Liver (tissue), 9 donors: Measurements from ENCODE around the gene DYRK3. TPM values are rescaled to one million over a fixed set of nuclear protein-coding genes. Genes with fewer than 3 reads are reported as not detected.
A peak's percentile ranks its signal among the peaks of the same experiment; 100 is the strongest.

Experiments
- DNase-seq: peaks from one replicate; pipeline ENCODE4 v3.0.0-alpha.2; 2017; ENCODE audit warnings: low spot score
- H3K27ac ChIP-seq, 2 donors: one replicate each; pipeline ENCODE4 v1.7.0; 2013; ENCODE audit warnings: inconsistent platforms in 2 of 2, low read length in 2 of 2, control low read depth in 1 of 2, low read depth in 1 of 2, mild to moderate bottlenecking in 1 of 2
- H3K27me3 ChIP-seq, 4 donors: one replicate each; pipeline versions ENCODE4 v1.6.1 to v1.7.0; 2013; ENCODE audit warnings: low read length in 3 of 4, inconsistent platforms in 1 of 4, mild to moderate bottlenecking in 1 of 4, moderate library complexity in 1 of 4; ENCODE audit not compliant: control insufficient read depth in 4 of 4, insufficient read depth in 4 of 4
- H3K36me3 ChIP-seq, 4 donors: one replicate each; pipeline versions ENCODE4 v1.6.1 to v1.7.0; 2013; ENCODE audit warnings: low read length in 3 of 4, mild to moderate bottlenecking in 3 of 4, low read depth in 1 of 4, moderate library complexity in 1 of 4; ENCODE audit not compliant: control insufficient read depth in 4 of 4, insufficient read depth in 3 of 4
- H3K4me1 ChIP-seq, 4 donors: one replicate each; pipeline versions ENCODE4 v1.6.1 to v1.7.0; 2013; ENCODE audit warnings: low read length in 3 of 4, mild to moderate bottlenecking in 3 of 4, moderate library complexity in 1 of 4; ENCODE audit not compliant: control insufficient read depth in 4 of 4, insufficient read depth in 4 of 4
- H3K4me3 ChIP-seq, 3 donors: one replicate each; pipeline versions ENCODE4 v1.6.1 to v1.7.0; 2013; ENCODE audit warnings: low read length in 3 of 3, control low read depth in 1 of 3, low read depth in 1 of 3, mild to moderate bottlenecking in 1 of 3
- H3K9ac ChIP-seq, 2 donors: one replicate each; pipeline ENCODE4 v1.7.0; 2013; ENCODE audit warnings: low read length in 2 of 2, mild to moderate bottlenecking in 2 of 2, moderate library complexity in 2 of 2, control low read depth in 1 of 2, low read depth in 1 of 2
- H3K9me3 ChIP-seq, 4 donors: one replicate each; pipeline versions ENCODE4 v1.6.1 to v1.7.0; 2013; ENCODE audit warnings: low read length in 3 of 4; ENCODE audit not compliant: control insufficient read depth in 4 of 4
- ATF3 ChIP-seq: IDR thresholded peaks from 2 replicates; pipeline ENCODE4 v1.6.1; 2016; ENCODE audit warnings: antibody characterized with exemption
- CTCF ChIP-seq: fragments of 150-350 bp; IDR thresholded peaks from 2 replicates; pipeline ENCODE4 v1.5.1; 2017; ENCODE audit warnings: improper control_type of control experiment, low read depth, low read length; ENCODE audit not compliant: missing input control
- EGR1 ChIP-seq, 2 donors: IDR thresholded peaks; 2 replicates each; pipeline ENCODE4 v1.6.1; 2016 to 2018; ENCODE audit warnings: antibody characterized with exemption in 2 of 2, low read depth in 2 of 2
- FOXA2 ChIP-seq: IDR thresholded peaks from 2 replicates; pipeline ENCODE4 v1.6.1; 2016; ENCODE audit warnings: antibody characterized with exemption
- GABPA ChIP-seq, 2 donors: IDR thresholded peaks in 1 of 2; conservative IDR thresholded peaks in 1 of 2; 2 replicates each; pipeline ENCODE4 v1.6.1; 2016; ENCODE audit warnings: antibody characterized with exemption in 2 of 2, mild to moderate bottlenecking in 1 of 2, moderate library complexity in 1 of 2
- HNF4A ChIP-seq, 2 donors: conservative IDR thresholded peaks; 2 replicates each; pipeline ENCODE4 v1.6.1; 2016; ENCODE audit warnings: antibody characterized with exemption in 2 of 2, mild to moderate bottlenecking in 2 of 2
- HNF4G ChIP-seq: IDR thresholded peaks from 2 replicates; pipeline ENCODE4 v1.6.1; 2016; ENCODE audit warnings: antibody characterized with exemption
- JUND ChIP-seq, 2 donors: IDR thresholded peaks; 2 replicates each; pipeline ENCODE4 v1.6.1; 2016; ENCODE audit warnings: antibody characterized with exemption in 2 of 2
- NR2F2 ChIP-seq: IDR thresholded peaks from 2 replicates; pipeline ENCODE4 v1.6.1; 2016; ENCODE audit warnings: antibody characterized with exemption
- RAD21 ChIP-seq, 2 donors: IDR thresholded peaks; 2 replicates each; pipeline ENCODE4 v1.6.1; 2016; ENCODE audit warnings: antibody characterized with exemption in 2 of 2, mild to moderate bottlenecking in 2 of 2
- RXRA ChIP-seq, 2 donors: IDR thresholded peaks; 2 replicates each; pipeline ENCODE4 v1.6.1; 2017 to 2018; ENCODE audit warnings: antibody characterized with exemption in 2 of 2, mild to moderate bottlenecking in 1 of 2
- SP1 ChIP-seq: IDR thresholded peaks from 2 replicates; pipeline ENCODE4 v1.6.1; 2018; ENCODE audit warnings: antibody characterized with exemption, mild to moderate bottlenecking
- YY1 ChIP-seq: IDR thresholded peaks from 2 replicates; pipeline ENCODE4 v1.6.1; 2016; ENCODE audit warnings: antibody characterized with exemption, mild to moderate bottlenecking
- ZBTB33 ChIP-seq: IDR thresholded peaks from 2 replicates; pipeline ENCODE4 v1.6.1; 2016; ENCODE audit warnings: antibody characterized with exemption
- WGBS: extraction: QIAGEN DNeasy Blood & Tissue Kit; methylation state at CpG from one replicate; pipeline ENCODE4 v1.1.7; 2013; 5-methylcytosine and 5-hydroxymethylcytosine counted together
- polyA plus RNA-seq, 2 donors: library from polyadenylated mRNA; stranded (reverse) in 1 of 2; unstranded in 1 of 2; fragments of 200-250 nt in 1 of 2; fragments of >200 nt in 1 of 2; fragmentation: Nextera tagmentation in 1 of 2; extraction: Ambion mirVana in 1 of 2; gene quantifications; one replicate each; pipeline versions ENCODE4 v1.2.1 to v1.2.3, GENCODE V29; 2013 to 2015
- total RNA-seq, 2 donors: library from RNA; depleted of rRNA; stranded (reverse); fragments of >200 nt; gene quantifications; one replicate each; pipeline ENCODE4 v1.2.3, GENCODE V29; 2014
- TF ChIP-seq, protein P1 (sequence below): IDR thresholded peaks from 2 replicates; pipeline ENCODE4 v1.6.1; 2016; ENCODE audit warnings: antibody characterized with exemption
- TF ChIP-seq, protein P2 (sequence below): IDR thresholded peaks from 2 replicates; pipeline ENCODE4 v1.6.1; 2016; ENCODE audit warnings: antibody characterized with exemption, mild to moderate bottlenecking
- donor health status: healthy.
- donor health status: healthy.
- donor health status: healthy.
- donor health status: healthy.
- donor health status: healthy.

Gene DYRK3
- total and polyA plus RNA-seq, 4 donors: 1.5 to 41.8 (median 5.0) TPM

- Histone ChIP-seq H3K36me3 (peaks cover 0 to 2% (median 0%) of the 10 kb centered on the region in 4 donors), H3K27me3 (no peaks in the 10 kb centered on the region), H3K9ac (peak overlapping the region in 1 of 2 donors; percentile 6), H3K4me3 (peak overlapping the region; percentile 59 to 88 (median 65)), H3K4me1 (peaks cover 2 to 21% (median 18%) of the 10 kb centered on the region in 4 donors), H3K27ac (peak overlapping the region; percentile 70 to 77), H3K9me3 (no peaks in the 10 kb centered on the region)
- TF ChIP-seq, protein P1, sequence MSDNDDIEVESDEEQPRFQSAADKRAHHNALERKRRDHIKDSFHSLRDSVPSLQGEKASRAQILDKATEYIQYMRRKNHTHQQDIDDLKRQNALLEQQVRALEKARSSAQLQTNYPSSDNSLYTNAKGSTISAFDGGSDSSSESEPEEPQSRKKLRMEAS: no peak
- TF ChIP-seq YY1 (no peak), ATF3 (no peak), ZBTB33 (no peak), CTCF (no peak), RXRA (IDR thresholded peaks at IDR 0.05) (no peak), JUND (IDR thresholded peaks at IDR 0.05) (no peak)
- WGBS: 13% methylated on average over 14 of the region's 14 CpGs
- peak; percentile 45 for DNase-seq
Observed at GRCh38 chr1:206635978-206636345, 626 bp downstream of the DYRK3 start.

DNA sequence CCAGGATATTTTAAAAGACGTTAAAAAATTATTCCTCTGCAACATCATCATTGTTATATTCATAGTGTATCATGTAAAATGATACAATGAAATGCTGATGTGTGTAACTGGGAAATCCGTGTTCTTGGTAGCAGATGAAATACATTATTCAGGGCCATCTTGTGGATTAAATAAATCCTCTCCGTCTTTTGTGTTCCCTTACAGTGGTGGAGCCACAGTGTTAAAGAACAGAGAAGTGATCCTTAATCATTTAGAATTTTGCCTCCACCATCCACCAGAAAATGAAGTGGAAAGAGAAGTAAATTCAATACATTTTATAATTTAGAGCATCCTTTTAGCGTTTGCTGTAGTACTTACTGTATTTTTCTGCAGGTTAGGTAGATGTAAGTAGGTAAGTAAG is 1.3 kb downstream of the DYRK3 start:
- Histone ChIP-seq H3K9ac (no peak overlapping the region), H3K4me3 (no peak overlapping the region)

More for the DNA sequence above, 1.3 kb downstream of the DYRK3 start:
- no peak for DNase-seq
- H3K36me3 ChIP-seq: peaks cover 0 to 2% (median 0%) of the 10 kb centered on the region in 4 donors
- H3K27me3 ChIP-seq: no peaks in the 10 kb centered on the region
- peaks cover 2 to 21% (median 18%) of the 10 kb centered on the region in 4 donors for H3K4me1 ChIP-seq
- TF ChIP-seq EGR1 (IDR thresholded peaks at IDR 0.05; ENCODE audit: low read depth in 2 of 2) (no peak), HNF4A (conservative IDR thresholded peaks at IDR 0.05) (no peak), GABPA (IDR thresholded peaks at IDR 0.05 in 1 of 2, conservative IDR thresholded peaks at IDR 0.05 in 1 of 2) (no peak), FOXA2 (no peak), YY1 (no peak), ATF3 (no peak), RXRA (IDR thresholded peaks at IDR 0.05) (no peak), JUND (IDR thresholded peaks at IDR 0.05) (no peak), NR2F2 (no peak), ZBTB33 (no peak), RAD21 (IDR thresholded peaks at IDR 0.05) (no peak), CTCF (no peak), SP1 (no peak), HNF4G (no peak)
- TF ChIP-seq, protein P2, sequence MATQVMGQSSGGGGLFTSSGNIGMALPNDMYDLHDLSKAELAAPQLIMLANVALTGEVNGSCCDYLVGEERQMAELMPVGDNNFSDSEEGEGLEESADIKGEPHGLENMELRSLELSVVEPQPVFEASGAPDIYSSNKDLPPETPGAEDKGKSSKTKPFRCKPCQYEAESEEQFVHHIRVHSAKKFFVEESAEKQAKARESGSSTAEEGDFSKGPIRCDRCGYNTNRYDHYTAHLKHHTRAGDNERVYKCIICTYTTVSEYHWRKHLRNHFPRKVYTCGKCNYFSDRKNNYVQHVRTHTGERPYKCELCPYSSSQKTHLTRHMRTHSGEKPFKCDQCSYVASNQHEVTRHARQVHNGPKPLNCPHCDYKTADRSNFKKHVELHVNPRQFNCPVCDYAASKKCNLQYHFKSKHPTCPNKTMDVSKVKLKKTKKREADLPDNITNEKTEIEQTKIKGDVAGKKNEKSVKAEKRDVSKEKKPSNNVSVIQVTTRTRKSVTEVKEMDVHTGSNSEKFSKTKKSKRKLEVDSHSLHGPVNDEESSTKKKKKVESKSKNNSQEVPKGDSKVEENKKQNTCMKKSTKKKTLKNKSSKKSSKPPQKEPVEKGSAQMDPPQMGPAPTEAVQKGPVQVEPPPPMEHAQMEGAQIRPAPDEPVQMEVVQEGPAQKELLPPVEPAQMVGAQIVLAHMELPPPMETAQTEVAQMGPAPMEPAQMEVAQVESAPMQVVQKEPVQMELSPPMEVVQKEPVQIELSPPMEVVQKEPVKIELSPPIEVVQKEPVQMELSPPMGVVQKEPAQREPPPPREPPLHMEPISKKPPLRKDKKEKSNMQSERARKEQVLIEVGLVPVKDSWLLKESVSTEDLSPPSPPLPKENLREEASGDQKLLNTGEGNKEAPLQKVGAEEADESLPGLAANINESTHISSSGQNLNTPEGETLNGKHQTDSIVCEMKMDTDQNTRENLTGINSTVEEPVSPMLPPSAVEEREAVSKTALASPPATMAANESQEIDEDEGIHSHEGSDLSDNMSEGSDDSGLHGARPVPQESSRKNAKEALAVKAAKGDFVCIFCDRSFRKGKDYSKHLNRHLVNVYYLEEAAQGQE: no peak
- TF ChIP-seq, protein P1: no peak
- H3K9me3 ChIP-seq: no peaks in the 10 kb centered on the region
- WGBS: 69% methylated on average over 4 of the region's 4 CpGs
- no peak overlapping the region for H3K27ac ChIP-seq
